ENCODE measurements around the gene MTNR1B. TPM values are rescaled to one million over a fixed set of nuclear protein-coding genes. Genes with fewer than 3 reads are reported as not detected.
A peak's percentile ranks its signal among the peaks of the same experiment; 100 is the strongest.

Gene MTNR1B
- total and polyA plus RNA-seq, 2 of the 13 experiments (the other 11 are each of a cell fraction or from before 2014, with no cell fraction given), result not detected

- WGBS (ENCODE audit: low lambda C conversion rate), result 7% methylated on average over 1 of the region's 1 CpG
- H3K4me3 ChIP-seq (replicated peaks in 1 of 3; ENCODE audit: insufficient read depth in 1 of 3, low read depth in 2 of 3, low read length in 3 of 3), result no peak overlapping the region
- ChIA-PET POLR2A (no interaction called here), CTCF (ENCODE audit: low intra/inter-chr PET ratio, low total read pairs) (no interaction called here)
- ATAC-seq, result no peak
- TF ChIP-seq ZNF124 (CRISPR knock-in tag; IDR thresholded peaks at IDR 0.05) (no peak), CTCF (CRISPR knock-in tag; IDR thresholded peaks at IDR 0.05) (peak; percentile 35; the same call in 1 of the 2 replicates), KAT2B (IDR thresholded peaks at IDR 0.05; ENCODE audit: borderline replicate concordance, low read depth, low read length) (no peak), STAT5B (CRISPR knock-in tag; IDR thresholded peaks at IDR 0.05) (no peak)
- no peaks in the 10 kb centered on the region for H3K27me3 ChIP-seq (ENCODE audit: control insufficient read depth in 1 of 2, insufficient read depth in 2 of 2, low read length in 2 of 2)
- no peak overlapping the region for H3K27ac ChIP-seq (ENCODE audit: extremely low read length, insufficient read depth, low read length)
- no peaks in the 10 kb centered on the region for H3K36me3 ChIP-seq (replicated peaks in 1 of 2; ENCODE audit: control insufficient read depth in 1 of 2, insufficient read depth in 2 of 2, low read length in 2 of 2)
- H3K79me2 ChIP-seq (ENCODE audit: insufficient read depth, low read length), result no peaks in the 10 kb centered on the region
- no peaks in the 10 kb centered on the region for H3K4me1 ChIP-seq (ENCODE audit: insufficient read depth, low read length)
- intact Hi-C loops (cut with micrococcal nuclease; ENCODE audit: unreplicated experiment) (no loop called here), in situ Hi-C loops (cut with HindIII; ENCODE audit: extremely low pct_ligation_motif_present, low pct_unique_long_range_greater_than_20kb) (no loop called here)
- no peak overlapping the region for H3K4me2 ChIP-seq (ENCODE audit: low read depth, low read length)
- no peak overlapping the region for H2AFZ ChIP-seq (ENCODE audit: low read length)
- no peaks in the 10 kb centered on the region for H3K9me3 ChIP-seq (ENCODE audit: low read length)
- no peak for FAIRE-seq
- BruUV-seq (replicated peaks), result no TSS peak
- no peaks in the 10 kb centered on the region for H4K20me1 ChIP-seq (ENCODE audit: insufficient read depth, low read length)
- DNase-seq (ENCODE audit: low spot score), result no peak
- no peak overlapping the region for H3K9ac ChIP-seq (ENCODE audit: insufficient read depth, low read depth, low read length)
Observed at GRCh38 chr11:92960886-92961285, 8.6 kb upstream of the MTNR1B start.

- WGBS (ENCODE audit: low lambda C conversion rate), result 46% methylated on average over 1 of the region's 1 CpG
- intact Hi-C loops (cut with micrococcal nuclease; ENCODE audit: unreplicated experiment), result no loop called here
- FAIRE-seq (no peak), ATAC-seq (no peak), DNase-seq (ENCODE audit: low spot score) (no peak)
- H3K27ac ChIP-seq (ENCODE audit: extremely low read length, insufficient read depth, low read length), result no peak overlapping the region
- BruUV-seq (replicated peaks), result no TSS peak
- H4K20me1 ChIP-seq (ENCODE audit: insufficient read depth, low read length), result no peaks in the 10 kb centered on the region
- no peak overlapping the region for H3K4me3 ChIP-seq (replicated peaks in 1 of 3; ENCODE audit: insufficient read depth in 1 of 3, low read depth in 2 of 3, low read length in 3 of 3)
- no peak overlapping the region for H3K4me2 ChIP-seq (ENCODE audit: low read depth, low read length)
- no peaks in the 10 kb centered on the region for H3K79me2 ChIP-seq (ENCODE audit: insufficient read depth, low read length)
- no peak overlapping the region for H3K9ac ChIP-seq (ENCODE audit: insufficient read depth, low read depth, low read length)
- no peaks in the 10 kb centered on the region for H3K27me3 ChIP-seq (ENCODE audit: control insufficient read depth in 1 of 2, insufficient read depth in 2 of 2, low read length in 2 of 2)
- H2AFZ ChIP-seq (ENCODE audit: low read length), result no peak overlapping the region
- H3K4me1 ChIP-seq (ENCODE audit: insufficient read depth, low read length), result no peaks in the 10 kb centered on the region
- no peaks in the 10 kb centered on the region for H3K36me3 ChIP-seq (replicated peaks in 1 of 2; ENCODE audit: control insufficient read depth in 1 of 2, insufficient read depth in 2 of 2, low read length in 2 of 2)
- POLR2A ChIA-PET, result no interaction called here
- in situ Hi-C loops (cut with HindIII; ENCODE audit: extremely low pct_ligation_motif_present, low pct_unique_long_range_greater_than_20kb), result no loop called here
- CTCF ChIA-PET (ENCODE audit: low intra/inter-chr PET ratio, low total read pairs), result no interaction called here
- H3K9me3 ChIP-seq (ENCODE audit: low read length), result no peaks in the 10 kb centered on the region
- no peak for TF ChIP-seq STAT6 (CRISPR knock-in tag; IDR thresholded peaks at IDR 0.05; ENCODE audit: borderline replicate concordance)
- no peak for TF ChIP-seq ATF1 (CRISPR knock-in tag; IDR thresholded peaks at IDR 0.05)
- TF ChIP-seq TSC22D2 (CRISPR knock-in tag; IDR thresholded peaks at IDR 0.05; ENCODE audit: borderline replicate concordance), result no peak
- no peak for TF ChIP-seq ZNF562 (CRISPR knock-in tag; IDR thresholded peaks at IDR 0.05; ENCODE audit: borderline replicate concordance)
- TF ChIP-seq HOXD1 (CRISPR knock-in tag; IDR thresholded peaks at IDR 0.05), result no peak
- no peak for TF ChIP-seq THAP7 (CRISPR knock-in tag; IDR thresholded peaks at IDR 0.05)
- TF ChIP-seq ZNF232 (CRISPR knock-in tag; IDR thresholded peaks at IDR 0.05; ENCODE audit: borderline replicate concordance), result no peak
- no peak for TF ChIP-seq CTCF (CRISPR knock-in tag; IDR thresholded peaks at IDR 0.05)
- TF ChIP-seq SCMH1 (CRISPR knock-in tag; IDR thresholded peaks at IDR 0.05; ENCODE audit: borderline replicate concordance), result no peak
Observed at GRCh38 chr11:92962446-92962845, 7.0 kb upstream of the MTNR1B start.
